Ectodermal cell (in vitro differentiated cells): ENCODE data around the gene SS18L1.

Source experiments
- H3K27ac ChIP-seq: 2 replicates; pipeline ENCODE4 v1.7.0; 2013; ENCODE audit warnings: mild to moderate bottlenecking, low read depth, low read length; ENCODE audit not compliant: insufficient read depth, poor library complexity, severe bottlenecking
- H3K27me3 ChIP-seq: 2 replicates; pipeline ENCODE4 v1.7.0; 2013; ENCODE audit warnings: mild to moderate bottlenecking, low read length; ENCODE audit not compliant: insufficient read depth, control insufficient read depth, poor library complexity, severe bottlenecking
- H3K36me3 ChIP-seq: one replicate; pipeline ENCODE4 v1.7.0; 2013; ENCODE audit warnings: low read length; ENCODE audit not compliant: control insufficient read depth, insufficient read depth
- H3K4me1 ChIP-seq: one replicate; pipeline ENCODE4 v1.7.0; 2013; ENCODE audit warnings: low read length; ENCODE audit not compliant: control insufficient read depth, insufficient read depth
- H3K4me3 ChIP-seq: 2 replicates; pipeline ENCODE4 v1.7.0; 2013; ENCODE audit warnings: low read depth, low read length, control low read depth; ENCODE audit not compliant: insufficient read depth
- H3K9me3 ChIP-seq: 2 replicates; pipeline ENCODE4 v1.7.0; 2013; ENCODE audit warnings: mild to moderate bottlenecking, low read length, moderate library complexity; ENCODE audit not compliant: control insufficient read depth
- WGBS, 2 experiments: methylation state at CpG; one replicate each; pipeline ENCODE4 v1.1.7; 2013; ENCODE audit warnings: missing lambda C conversion rate in 2 of 2; 5-methylcytosine and 5-hydroxymethylcytosine counted together

SS18L1 gene

GRCh38 chr20:62131560-62132320 is 11.8 kb upstream of the SS18L1 start:
- Histone ChIP-seq H3K27me3 (no peaks in the 10 kb centered on the region), H3K27ac (no peak overlapping the region), H3K4me3 (no peak overlapping the region), H3K9me3 (no peaks in the 10 kb centered on the region), H3K36me3 (peaks cover 73% of the 10 kb centered on the region), H3K4me1 (no peaks in the 10 kb centered on the region)
- 94 to 95% methylated on average over 25 of the region's 25 CpGs for WGBS, 2 experiments

DNA sequence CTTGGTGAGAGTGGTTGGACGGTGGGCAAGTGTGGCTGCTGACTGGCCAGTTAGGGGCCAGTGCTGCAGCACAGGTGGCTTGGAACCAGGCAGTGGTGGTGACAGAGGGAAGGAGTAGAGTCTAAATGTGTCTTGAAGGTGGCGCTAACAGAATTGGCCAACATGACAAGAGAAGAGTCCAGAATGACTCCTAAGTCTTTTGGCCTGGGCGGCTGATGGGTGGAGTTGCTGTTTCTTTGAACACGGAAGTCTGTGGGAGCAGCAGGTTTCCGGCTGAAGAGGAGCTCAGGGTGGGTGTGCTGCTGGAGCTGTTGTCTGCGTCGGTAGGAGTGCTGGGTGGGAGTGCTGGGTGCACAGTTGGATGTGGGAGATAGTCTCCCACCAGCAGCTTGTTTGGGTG is 11.1 kb upstream of the SS18L1 start:
- Histone ChIP-seq H3K4me1 (no peaks in the 10 kb centered on the region), H3K9me3 (no peaks in the 10 kb centered on the region), H3K27me3 (no peaks in the 10 kb centered on the region), H3K4me3 (no peak overlapping the region), H3K27ac (no peak overlapping the region), H3K36me3 (peaks cover 71% of the 10 kb centered on the region)
- 97% methylated on average over 7 of the region's 7 CpGs for WGBS, 2 experiments

GRCh38 chr20:62133051-62133845 is 10.3 kb upstream of the SS18L1 start:
- Histone ChIP-seq H3K27ac (no peak overlapping the region), H3K9me3 (no peaks in the 10 kb centered on the region), H3K36me3 (peaks cover 71% of the 10 kb centered on the region), H3K27me3 (no peaks in the 10 kb centered on the region), H3K4me3 (no peak overlapping the region), H3K4me1 (no peaks in the 10 kb centered on the region)
- 91 to 94% methylated on average over 29 of the region's 29 CpGs for WGBS, 2 experiments

GRCh38 chr20:62133864-62134263 is 9.7 kb upstream of the SS18L1 start:
- Histone ChIP-seq H3K27ac (no peak overlapping the region), H3K4me3 (no peak overlapping the region), H3K9me3 (no peaks in the 10 kb centered on the region), H3K27me3 (no peaks in the 10 kb centered on the region), H3K4me1 (no peaks in the 10 kb centered on the region), H3K36me3 (peaks cover 71% of the 10 kb centered on the region)
- 91 to 95% methylated on average over 12 of the region's 12 CpGs for WGBS, 2 experiments

DNA sequence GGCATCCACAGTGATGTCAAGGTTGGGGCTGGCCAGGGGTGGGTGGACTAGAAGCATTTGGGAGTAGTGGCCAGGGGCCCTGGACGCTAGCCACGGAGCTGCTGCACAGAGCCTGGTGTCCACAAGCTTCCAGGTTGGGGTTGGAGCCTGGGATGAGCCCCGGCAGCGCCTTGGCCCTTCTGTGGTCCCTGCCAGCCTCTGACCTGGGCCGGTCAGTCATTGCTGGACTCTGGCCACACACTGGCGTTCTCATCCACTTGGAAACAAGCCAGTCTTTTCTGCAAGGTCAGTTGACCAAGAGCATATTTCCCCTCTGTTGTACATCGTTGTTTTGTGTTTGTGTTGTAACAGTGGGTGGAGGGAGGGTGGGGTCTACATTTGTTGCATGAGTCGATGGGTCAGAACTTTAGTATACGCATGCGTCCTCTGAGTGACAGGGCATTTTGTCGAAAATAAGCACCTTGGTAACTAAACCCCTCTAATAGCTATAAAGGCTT is 8.8 kb upstream of the SS18L1 start:
- Histone ChIP-seq H3K36me3 (peaks cover 74% of the 10 kb centered on the region), H3K4me1 (no peaks in the 10 kb centered on the region), H3K27me3 (no peaks in the 10 kb centered on the region), H3K9me3 (no peaks in the 10 kb centered on the region), H3K27ac (no peak overlapping the region), H3K4me3 (no peak overlapping the region)
- 95 to 97% methylated on average over 11 of the region's 11 CpGs for WGBS, 2 experiments

DNA sequence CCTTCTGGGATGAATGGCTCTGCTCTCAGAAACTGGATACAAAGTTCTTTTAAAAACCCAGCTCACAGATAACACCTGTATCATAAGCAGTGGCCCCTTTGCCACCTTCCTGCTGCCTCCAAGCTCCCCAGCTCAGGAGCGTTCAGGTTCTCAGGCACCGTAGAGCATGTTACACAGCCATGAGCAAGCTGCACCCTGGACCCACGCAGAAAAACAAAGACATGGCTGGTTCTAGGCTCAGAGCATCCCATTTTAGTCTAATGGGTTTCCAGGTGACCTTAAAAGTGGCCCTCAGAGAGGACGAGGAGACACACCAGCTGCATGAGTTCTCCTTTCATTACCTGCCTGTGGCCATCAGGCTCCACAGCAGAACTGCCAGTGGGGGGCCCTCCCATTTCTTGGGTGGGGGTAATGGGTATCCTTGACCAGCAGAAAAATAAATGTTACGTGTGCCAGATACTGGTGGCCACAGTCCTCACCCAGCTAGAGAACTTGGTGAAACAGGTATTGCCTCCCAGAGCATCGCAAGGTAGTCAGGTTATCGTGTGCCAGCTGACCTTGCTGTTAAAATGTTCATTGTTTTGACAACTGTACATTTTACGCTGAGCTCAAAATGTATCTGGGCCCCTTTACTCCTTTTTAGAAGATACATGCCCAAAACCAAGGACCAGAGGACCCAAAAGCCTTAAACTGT is 7.8 kb upstream of the SS18L1 start:
- Histone ChIP-seq H3K4me3 (no peak overlapping the region), H3K27ac (no peak overlapping the region), H3K27me3 (no peaks in the 10 kb centered on the region), H3K4me1 (no peaks in the 10 kb centered on the region), H3K9me3 (no peaks in the 10 kb centered on the region), H3K36me3 (peaks cover 67% of the 10 kb centered on the region)
- 95% methylated on average over 8 of the region's 8 CpGs for WGBS, 2 experiments

GRCh38 chr20:62136283-62137091 is 7.1 kb upstream of the SS18L1 start:
- Histone ChIP-seq H3K4me3 (no peak overlapping the region), H3K27me3 (no peaks in the 10 kb centered on the region), H3K4me1 (peaks cover 4% of the 10 kb centered on the region), H3K36me3 (peaks cover 59% of the 10 kb centered on the region), H3K27ac (no peak overlapping the region), H3K9me3 (no peaks in the 10 kb centered on the region)
- 74 to 75% methylated on average over 8 of the region's 8 CpGs for WGBS, 2 experiments

- no peak overlapping the region for H3K27ac ChIP-seq
- 90 to 94% methylated on average over 6 of the region's 6 CpGs for WGBS, 2 experiments
- H3K4me3 ChIP-seq: no peak overlapping the region
- no peaks in the 10 kb centered on the region for H3K27me3 ChIP-seq
- H3K36me3 ChIP-seq: peaks cover 57% of the 10 kb centered on the region
- H3K9me3 ChIP-seq: no peaks in the 10 kb centered on the region
- peaks cover 9% of the 10 kb centered on the region for H3K4me1 ChIP-seq
These were observed 6.5 kb upstream of the SS18L1 start for GRCh38 chr20:62137092-62137384.

DNA sequence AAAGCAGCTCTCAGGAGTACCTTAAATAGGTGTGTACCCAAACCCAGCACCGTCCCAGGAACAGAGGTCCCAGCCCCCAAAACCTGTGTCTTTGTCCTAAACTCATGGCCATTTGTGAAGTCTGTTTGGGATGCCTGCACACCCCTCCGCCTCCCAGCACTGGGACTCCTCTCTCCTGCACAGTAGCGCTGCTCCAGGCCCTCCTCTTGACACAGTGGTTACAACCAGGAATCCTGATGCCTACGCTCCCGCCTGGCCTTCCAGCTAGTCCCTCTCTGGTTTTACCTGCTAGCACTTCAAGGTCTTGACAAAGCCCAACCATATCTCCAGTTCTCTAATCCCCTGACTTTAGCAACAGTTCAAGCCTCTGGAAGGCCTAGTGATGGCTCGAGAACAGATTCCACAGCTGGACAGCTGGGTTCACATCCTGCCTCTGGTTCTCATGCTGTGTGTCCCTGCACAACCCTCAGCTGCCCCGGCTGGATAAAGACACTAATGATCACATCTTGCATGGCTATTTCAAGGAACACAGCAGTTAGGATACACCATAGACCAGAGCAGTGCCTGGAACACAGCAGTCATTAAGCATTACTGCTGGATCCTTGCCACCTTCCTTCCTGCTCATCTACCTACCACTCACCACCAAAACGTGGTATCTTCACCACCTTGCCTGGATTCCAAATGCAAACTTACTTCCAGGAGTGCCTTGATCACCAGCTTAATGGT is 5.9 kb upstream of the SS18L1 start:
- no peak overlapping the region for H3K27ac ChIP-seq
- H3K4me3 ChIP-seq: no peak overlapping the region
- no peaks in the 10 kb centered on the region for H3K9me3 ChIP-seq
- H3K4me1 ChIP-seq: peaks cover 9% of the 10 kb centered on the region
- H3K27me3 ChIP-seq: no peaks in the 10 kb centered on the region
- H3K36me3 ChIP-seq: peaks cover 52% of the 10 kb centered on the region
- 93 to 95% methylated on average over 8 of the region's 8 CpGs for WGBS, 2 experiments
